T-helper 17 cell (primary cell): ENCODE data around the gene TAMM41. TPM values are rescaled to one million over a fixed set of nuclear protein-coding genes. Genes with fewer than 3 reads are reported as not detected.
A peak's percentile ranks its signal among the peaks of the same experiment; 100 is the strongest.
"Not testable (repeated sequence)": the region's sequence is repeated elsewhere in the genome, so short reads cannot be mapped to it uniquely, and the experiment has no call there.

Experiments used
- ATAC-seq: fragments of 150-1000 bp; cut with Tn5 transposase; 2 replicates; pipeline ENCODE4 v1.10.0; 2021; ENCODE audit warnings: mild to moderate bottlenecking, moderate library complexity
- DNase-seq, 3 donors: peaks; one replicate each; pipeline versions ENCODE4 v3.0.0 to v3.0.0-alpha.2; 2020 to 2021
- H3K9me3 ChIP-seq: one replicate; pipeline ENCODE4 v1.7.0; 2013; ENCODE audit warnings: low read length, mild to moderate bottlenecking; ENCODE audit not compliant: control insufficient read depth, poor library complexity, severe bottlenecking
- H3K27ac Mint-ChIP-seq: one replicate; pipeline ENCODE4 v1.8.0; 2022; ENCODE audit warnings: mild to moderate bottlenecking, moderate library complexity, mixed read lengths
- H3K27me3 Mint-ChIP-seq: one replicate; pipeline ENCODE4 v1.8.0; 2022; ENCODE audit warnings: mixed read lengths
- H3K36me3 Mint-ChIP-seq: one replicate; pipeline ENCODE4 v1.8.0; 2022; ENCODE audit warnings: low read depth, mixed read lengths
- H3K4me1 Mint-ChIP-seq: one replicate; pipeline ENCODE4 v1.8.0; 2022; ENCODE audit warnings: mild to moderate bottlenecking, mixed read lengths
- H3K4me3 Mint-ChIP-seq: one replicate; pipeline ENCODE4 v1.8.0; 2022; ENCODE audit warnings: mild to moderate bottlenecking, moderate library complexity, mixed read lengths
- total RNA-seq, 4 donors: library from RNA in 2 of 4; stranded (reverse) in 2 of 4; gene quantifications; one replicate each; pipeline ENCODE4 v1.2.3 and lab custom pipeline; 2022 to 2026

The TAMM41 gene, protein sequence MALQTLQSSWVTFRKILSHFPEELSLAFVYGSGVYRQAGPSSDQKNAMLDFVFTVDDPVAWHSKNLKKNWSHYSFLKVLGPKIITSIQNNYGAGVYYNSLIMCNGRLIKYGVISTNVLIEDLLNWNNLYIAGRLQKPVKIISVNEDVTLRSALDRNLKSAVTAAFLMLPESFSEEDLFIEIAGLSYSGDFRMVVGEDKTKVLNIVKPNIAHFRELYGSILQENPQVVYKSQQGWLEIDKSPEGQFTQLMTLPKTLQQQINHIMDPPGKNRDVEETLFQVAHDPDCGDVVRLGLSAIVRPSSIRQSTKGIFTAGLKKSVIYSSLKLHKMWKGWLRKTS
- total RNA-seq = 10 to 100 TPM; 21.5 to 22.9 TPM
- total RNA-seq (lab: John Stamatoyannopoulos, UW) = 7.9 to 13.9 reads per million in 2 donors

- ATAC-seq = peak; percentile 100
- no peaks in the 10 kb centered on the region for H3K27me3 Mint-ChIP-seq
- peak; percentile 68 to 81 (median 73) for DNase-seq
- peaks cover 27% of the 10 kb centered on the region for H3K4me1 Mint-ChIP-seq
- H3K36me3 Mint-ChIP-seq = peaks cover 10% of the 10 kb centered on the region
- peak within 1 kb of the TSS; percentile 96 for H3K27ac Mint-ChIP-seq
- H3K9me3 ChIP-seq = no peaks in the 10 kb centered on the region
- H3K4me3 Mint-ChIP-seq = peak within 1 kb of the TSS; percentile 99
Measured at GRCh38 chr3:11846281-11847266, at the start of gene TAMM41. Gene TAMM41, minus strand, starts transcription at chr3:11846885. Its CDS starts 249 bp downstream, at chr3:11846636.

GRCh38 chr3:11878837-11879236, 32.2 kb upstream of the TAMM41 start:
- no peak for ATAC-seq
- peaks cover 26% of the 10 kb centered on the region for H3K27me3 Mint-ChIP-seq
- no peaks in the 10 kb centered on the region for H3K9me3 ChIP-seq
- no peaks in the 10 kb centered on the region for H3K36me3 Mint-ChIP-seq
- no peaks in the 10 kb centered on the region for H3K4me1 Mint-ChIP-seq
- DNase-seq = no peak
- H3K27ac Mint-ChIP-seq = no peak overlapping the region
- H3K4me3 Mint-ChIP-seq = no peak overlapping the region

- not testable (repeated sequence) for H3K27ac Mint-ChIP-seq, H3K4me3 Mint-ChIP-seq, ATAC-seq, H3K9me3 ChIP-seq, DNase-seq, H3K36me3 Mint-ChIP-seq, H3K4me1 Mint-ChIP-seq
- peaks cover 42% of the 10 kb centered on the region for H3K27me3 Mint-ChIP-seq
Measured at GRCh38 chr3:11874707-11875106, 28.0 kb upstream of the TAMM41 start.

GRCh38 chr3:11863739-11864138, 17.1 kb upstream of the TAMM41 start:
- not testable (repeated sequence) for H3K9me3 ChIP-seq, H3K27ac Mint-ChIP-seq, H3K4me3 Mint-ChIP-seq, H3K4me1 Mint-ChIP-seq, H3K27me3 Mint-ChIP-seq, H3K36me3 Mint-ChIP-seq, DNase-seq, ATAC-seq

DNA sequence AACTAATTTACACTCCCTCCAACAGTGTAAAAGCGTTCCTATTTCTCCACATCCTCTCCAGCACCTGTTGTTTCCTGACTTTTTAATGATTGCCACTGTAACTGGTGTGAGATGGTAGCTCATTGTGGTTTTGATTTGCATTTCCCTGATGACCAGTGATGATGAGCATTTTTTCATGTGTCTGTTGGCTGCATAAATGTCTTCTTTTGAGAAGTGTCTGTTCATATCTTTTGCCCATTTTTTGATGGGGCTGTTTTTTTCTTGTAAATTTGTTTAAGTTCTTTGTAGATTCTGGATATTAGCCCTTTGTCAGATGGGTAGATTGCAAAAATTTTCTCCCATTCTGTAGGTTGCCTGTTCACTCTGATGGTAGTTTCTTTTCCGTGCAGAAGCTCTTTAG, 15.9 kb upstream of the TAMM41 start:
- not testable (repeated sequence) for H3K9me3 ChIP-seq, H3K36me3 Mint-ChIP-seq, H3K4me3 Mint-ChIP-seq, DNase-seq, H3K27ac Mint-ChIP-seq, ATAC-seq, H3K27me3 Mint-ChIP-seq, H3K4me1 Mint-ChIP-seq

DNA sequence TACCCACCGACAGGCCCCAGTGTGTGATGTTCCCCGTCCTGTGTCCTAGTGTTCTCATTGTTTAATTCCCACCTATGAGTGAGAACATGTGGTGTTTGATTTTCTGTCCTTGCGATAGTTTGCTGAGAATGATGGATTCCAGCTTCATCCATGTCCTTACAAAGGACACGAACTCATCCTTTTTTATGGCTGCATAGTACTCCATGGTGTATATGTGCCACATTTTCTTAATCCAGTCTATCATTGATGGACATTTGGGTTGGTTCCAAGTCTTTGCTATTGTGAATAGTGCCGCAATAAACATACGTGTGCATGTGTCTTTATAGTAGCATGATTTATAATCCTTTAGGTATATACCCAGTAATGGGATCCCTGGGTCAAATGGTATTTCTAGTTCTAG, 15.5 kb upstream of the TAMM41 start:
- not testable (repeated sequence) for DNase-seq, H3K9me3 ChIP-seq, H3K36me3 Mint-ChIP-seq, H3K4me1 Mint-ChIP-seq, H3K4me3 Mint-ChIP-seq, ATAC-seq, H3K27me3 Mint-ChIP-seq, H3K27ac Mint-ChIP-seq

- H3K4me1 Mint-ChIP-seq, DNase-seq, H3K36me3 Mint-ChIP-seq, H3K9me3 ChIP-seq, ATAC-seq, H3K27ac Mint-ChIP-seq, H3K27me3 Mint-ChIP-seq, H3K4me3 Mint-ChIP-seq: not testable (repeated sequence)
Measured at GRCh38 chr3:11860213-11860612, 13.5 kb upstream of the TAMM41 start.

DNA sequence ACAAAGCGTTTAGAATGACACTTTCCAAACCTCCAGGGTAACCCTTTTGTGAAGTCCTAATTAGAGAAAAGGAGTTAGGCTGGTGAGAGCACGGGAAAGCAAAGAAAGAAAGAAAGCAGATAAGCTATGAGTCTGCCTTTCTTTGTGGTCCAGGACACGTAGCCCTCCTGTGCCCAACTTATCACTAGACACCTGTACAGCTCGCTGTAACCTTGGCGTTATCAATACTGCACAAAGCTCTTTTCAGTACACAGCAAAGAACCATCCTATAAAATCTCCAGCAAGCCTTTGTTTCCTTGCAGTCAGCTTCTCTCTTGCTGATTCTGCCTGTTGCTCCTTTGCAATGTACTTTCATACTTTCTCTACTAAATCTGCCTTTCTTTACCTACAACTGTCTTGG, 6.8 kb upstream of the TAMM41 start:
- Mint-ChIP-seq H3K27ac (no peak overlapping the region), H3K36me3 (no peaks in the 10 kb centered on the region), H3K4me1 (no peaks in the 10 kb centered on the region), H3K27me3 (peaks cover 20% of the 10 kb centered on the region), H3K4me3 (no peak overlapping the region)
- DNase-seq (no peak), ATAC-seq (no peak)
- no peaks in the 10 kb centered on the region for H3K9me3 ChIP-seq

DNA sequence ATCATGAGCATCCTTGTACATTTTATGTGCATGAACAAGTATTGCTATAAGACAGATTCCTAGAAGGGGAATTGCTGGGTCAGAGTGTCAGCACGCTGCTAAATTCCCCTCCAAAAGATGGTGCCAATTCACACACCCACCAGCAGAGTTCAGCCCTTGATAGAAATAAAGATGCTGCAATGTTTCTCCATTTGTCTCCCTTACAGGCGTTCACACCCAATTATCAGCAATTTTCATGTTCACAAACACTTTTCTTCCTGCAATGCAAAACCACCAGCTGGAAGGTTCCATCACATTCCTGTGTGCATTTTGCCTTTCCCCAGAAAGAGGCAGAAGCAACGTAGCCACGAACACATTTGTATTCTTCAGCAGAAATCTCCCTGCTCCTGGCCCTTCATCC, 3.3 kb upstream of the TAMM41 start:
- no peaks in the 10 kb centered on the region for H3K9me3 ChIP-seq
- H3K27ac Mint-ChIP-seq = no peak overlapping the region
- no peak overlapping the region for H3K4me3 Mint-ChIP-seq
- peaks cover 20% of the 10 kb centered on the region for H3K4me1 Mint-ChIP-seq
- no peak for ATAC-seq
- DNase-seq = no peak
- H3K36me3 Mint-ChIP-seq = peaks cover 2% of the 10 kb centered on the region
- peaks cover 20% of the 10 kb centered on the region for H3K27me3 Mint-ChIP-seq

DNA sequence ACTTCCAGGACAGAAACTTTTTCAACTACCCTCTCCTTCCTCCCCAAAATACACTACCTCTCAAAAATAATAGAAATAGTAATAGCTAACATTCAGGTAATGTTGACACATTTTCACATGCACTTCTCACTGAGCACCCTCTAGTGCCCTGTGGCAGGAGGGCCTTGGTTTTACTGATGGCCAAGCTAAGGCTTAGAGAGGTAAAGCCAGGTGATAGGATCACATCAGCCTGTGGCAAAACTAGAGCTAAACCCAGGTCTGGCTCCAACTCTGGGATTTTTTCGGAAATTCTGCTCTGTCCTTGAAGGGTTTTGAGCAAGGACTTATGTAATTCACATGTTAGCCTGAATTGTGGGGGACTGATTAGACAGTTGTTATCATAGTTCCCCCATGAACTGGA, 922 bp upstream of the TAMM41 start:
- Mint-ChIP-seq H3K27ac (peak overlapping the region; percentile 96), H3K4me3 (peak overlapping the region; percentile 99), H3K27me3 (peaks cover 6% of the 10 kb centered on the region), H3K36me3 (peaks cover 10% of the 10 kb centered on the region), H3K4me1 (peaks cover 27% of the 10 kb centered on the region)
- no peak for ATAC-seq
- no peak for DNase-seq
- H3K9me3 ChIP-seq = no peaks in the 10 kb centered on the region

GRCh38 chr3:11845651-11846050, 1.0 kb downstream of the TAMM41 start:
- no peak for ATAC-seq
- Mint-ChIP-seq H3K36me3 (peaks cover 10% of the 10 kb centered on the region), H3K4me3 (peak overlapping the region; percentile 99), H3K27ac (peak overlapping the region; percentile 96), H3K27me3 (no peaks in the 10 kb centered on the region), H3K4me1 (peaks cover 27% of the 10 kb centered on the region)
- H3K9me3 ChIP-seq = no peaks in the 10 kb centered on the region
- DNase-seq = no peak

GRCh38 chr3:11844891-11845290, 1.8 kb downstream of the TAMM41 start:
- no peaks in the 10 kb centered on the region for H3K27me3 Mint-ChIP-seq
- no peak for ATAC-seq
- no peaks in the 10 kb centered on the region for H3K9me3 ChIP-seq
- peak overlapping the region; percentile 96 for H3K27ac Mint-ChIP-seq
- peaks cover 27% of the 10 kb centered on the region for H3K4me1 Mint-ChIP-seq
- peaks cover 10% of the 10 kb centered on the region for H3K36me3 Mint-ChIP-seq
- H3K4me3 Mint-ChIP-seq = peak overlapping the region; percentile 99
- DNase-seq = no peak

GRCh38 chr3:11835028-11835639, 11.6 kb downstream of the TAMM41 start:
- no peaks in the 10 kb centered on the region for H3K27me3 Mint-ChIP-seq
- H3K9me3 ChIP-seq = no peaks in the 10 kb centered on the region
- no peak overlapping the region for H3K27ac Mint-ChIP-seq
- DNase-seq (no peak), ATAC-seq (no peak)
- H3K36me3 Mint-ChIP-seq = no peaks in the 10 kb centered on the region
- H3K4me3 Mint-ChIP-seq = no peak overlapping the region
- H3K4me1 Mint-ChIP-seq = no peaks in the 10 kb centered on the region
